ENCODE data around the gene SYNCRIP. TPM values are rescaled to one million over a fixed set of nuclear protein-coding genes. Genes with fewer than 3 reads are reported as not detected.

The SYNCRIP gene
- total RNA-seq, 1 donor: 59.4 TPM

DNA sequence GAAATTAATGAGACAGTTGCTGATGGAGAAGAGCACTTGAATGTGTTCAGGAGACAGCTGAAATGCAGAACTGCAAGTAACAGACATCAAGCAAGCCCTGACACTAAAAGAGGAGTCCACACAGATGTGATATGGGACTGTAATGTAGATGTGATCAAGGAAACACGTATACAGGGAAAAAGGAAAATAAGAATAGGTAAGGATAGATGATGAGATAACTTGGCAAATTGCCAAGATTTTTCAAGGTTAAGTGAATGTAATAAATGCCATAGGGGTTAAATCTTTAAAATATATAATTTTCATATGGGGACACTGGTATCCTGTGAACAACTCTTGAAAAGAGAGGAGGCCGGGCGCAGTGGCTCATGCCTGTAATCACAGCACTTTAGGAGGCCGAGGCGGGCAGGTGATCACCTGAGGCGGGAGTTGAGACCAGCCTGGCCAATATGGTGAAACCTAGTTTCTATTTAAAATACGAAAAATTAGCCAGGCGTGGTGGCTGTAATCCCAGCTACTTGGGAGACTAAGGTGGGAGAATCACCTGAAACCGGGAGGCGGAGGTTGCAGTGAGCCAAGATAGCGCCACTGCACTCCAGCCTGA lies 41.9 kb downstream of the SYNCRIP start:
- Histone ChIP-seq H3K4me2 (ENCODE audit: insufficient read depth, low read length) (no peak overlapping the region), H3K27me3 (ENCODE audit: insufficient read depth, low read length) (no peaks in the 10 kb centered on the region)
- DNase-seq (ENCODE audit: insufficient read length, low spot score, missing footprints): no peak

DNA sequence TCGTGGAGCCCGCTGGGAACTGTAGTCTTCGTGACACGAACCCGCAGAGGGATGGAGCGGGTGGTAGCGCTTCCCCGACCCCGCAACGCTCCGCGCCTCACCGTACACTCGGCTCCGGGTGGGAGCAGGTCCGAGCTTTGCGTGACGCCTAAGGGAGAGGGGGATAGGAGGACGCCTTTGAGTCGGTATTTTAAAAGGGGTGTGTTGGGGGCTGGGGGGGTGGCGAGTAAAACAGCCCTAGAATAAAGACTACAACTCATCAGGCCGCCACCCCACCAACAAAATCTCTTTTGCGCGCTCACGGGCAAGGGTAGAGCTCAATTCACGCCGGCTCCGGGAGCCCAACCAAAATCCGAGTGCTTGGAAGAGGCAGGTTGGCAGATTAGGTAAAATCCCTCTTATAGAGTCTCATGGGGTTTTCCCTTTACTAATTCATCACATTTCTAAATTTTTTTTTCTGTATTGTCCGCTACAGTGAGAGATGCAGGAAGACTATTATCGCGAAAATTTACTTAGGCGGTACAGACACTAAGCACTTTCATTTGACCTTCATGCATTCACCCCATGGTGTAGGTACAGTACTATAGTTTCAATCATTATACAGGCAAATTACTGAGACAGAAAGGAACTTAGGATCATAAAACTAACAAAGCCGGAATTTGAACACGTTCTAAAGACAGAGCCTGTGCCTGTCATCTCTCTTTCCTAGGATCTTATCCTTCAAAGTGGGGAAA lies 48.3 kb downstream of the SYNCRIP start:
- TF ChIP-seq, protein P1, sequence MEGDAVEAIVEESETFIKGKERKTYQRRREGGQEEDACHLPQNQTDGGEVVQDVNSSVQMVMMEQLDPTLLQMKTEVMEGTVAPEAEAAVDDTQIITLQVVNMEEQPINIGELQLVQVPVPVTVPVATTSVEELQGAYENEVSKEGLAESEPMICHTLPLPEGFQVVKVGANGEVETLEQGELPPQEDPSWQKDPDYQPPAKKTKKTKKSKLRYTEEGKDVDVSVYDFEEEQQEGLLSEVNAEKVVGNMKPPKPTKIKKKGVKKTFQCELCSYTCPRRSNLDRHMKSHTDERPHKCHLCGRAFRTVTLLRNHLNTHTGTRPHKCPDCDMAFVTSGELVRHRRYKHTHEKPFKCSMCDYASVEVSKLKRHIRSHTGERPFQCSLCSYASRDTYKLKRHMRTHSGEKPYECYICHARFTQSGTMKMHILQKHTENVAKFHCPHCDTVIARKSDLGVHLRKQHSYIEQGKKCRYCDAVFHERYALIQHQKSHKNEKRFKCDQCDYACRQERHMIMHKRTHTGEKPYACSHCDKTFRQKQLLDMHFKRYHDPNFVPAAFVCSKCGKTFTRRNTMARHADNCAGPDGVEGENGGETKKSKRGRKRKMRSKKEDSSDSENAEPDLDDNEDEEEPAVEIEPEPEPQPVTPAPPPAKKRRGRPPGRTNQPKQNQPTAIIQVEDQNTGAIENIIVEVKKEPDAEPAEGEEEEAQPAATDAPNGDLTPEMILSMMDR (IDR thresholded peaks at IDR 0.05; ENCODE audit: extremely low read depth, low read depth, low read length): no peak
- H3K4me3 ChIP-seq (ENCODE audit: insufficient read depth, low read length): peak overlapping the region; percentile 90
- DNase-seq (ENCODE audit: insufficient read length, low spot score, missing footprints): peak; percentile 83
- H4K20me1 ChIP-seq (ENCODE audit: insufficient read depth, low read length): peaks cover 8% of the 10 kb centered on the region
- peaks cover 35% of the 10 kb centered on the region for H3K79me2 ChIP-seq (ENCODE audit: insufficient read depth, low read length)
- H3K9me3 ChIP-seq (ENCODE audit: low read depth, low read length): no peaks in the 10 kb centered on the region
- H2AFZ ChIP-seq (ENCODE audit: low read length): peak overlapping the region; percentile 87
- no peaks in the 10 kb centered on the region for H3K36me3 ChIP-seq (ENCODE audit: insufficient read depth, low read length)
- H3K27ac ChIP-seq (ENCODE audit: low read depth, low read length): peak overlapping the region; percentile 86
- H3K27me3 ChIP-seq (ENCODE audit: insufficient read depth, low read length): no peaks in the 10 kb centered on the region
- H3K4me2 ChIP-seq (ENCODE audit: insufficient read depth, low read length): peak overlapping the region; percentile 85
- peaks cover 10% of the 10 kb centered on the region for H3K4me1 ChIP-seq (ENCODE audit: insufficient read depth, low read length)

More for the DNA sequence above, 41.9 kb downstream of the SYNCRIP start:
- Histone ChIP-seq H3K4me1 (ENCODE audit: insufficient read depth, low read length) (no peaks in the 10 kb centered on the region), H2AFZ (ENCODE audit: low read length) (no peak overlapping the region), H4K20me1 (ENCODE audit: insufficient read depth, low read length) (peaks cover 1% of the 10 kb centered on the region), H3K79me2 (ENCODE audit: insufficient read depth, low read length) (no peaks in the 10 kb centered on the region), H3K27ac (ENCODE audit: low read depth, low read length) (no peak overlapping the region), H3K9me3 (ENCODE audit: low read depth, low read length) (no peaks in the 10 kb centered on the region), H3K36me3 (ENCODE audit: insufficient read depth, low read length) (no peaks in the 10 kb centered on the region), H3K4me3 (ENCODE audit: insufficient read depth, low read length) (no peak overlapping the region)
- TF ChIP-seq, protein P1 (IDR thresholded peaks at IDR 0.05; ENCODE audit: extremely low read depth, low read depth, low read length): no peak

DNA sequence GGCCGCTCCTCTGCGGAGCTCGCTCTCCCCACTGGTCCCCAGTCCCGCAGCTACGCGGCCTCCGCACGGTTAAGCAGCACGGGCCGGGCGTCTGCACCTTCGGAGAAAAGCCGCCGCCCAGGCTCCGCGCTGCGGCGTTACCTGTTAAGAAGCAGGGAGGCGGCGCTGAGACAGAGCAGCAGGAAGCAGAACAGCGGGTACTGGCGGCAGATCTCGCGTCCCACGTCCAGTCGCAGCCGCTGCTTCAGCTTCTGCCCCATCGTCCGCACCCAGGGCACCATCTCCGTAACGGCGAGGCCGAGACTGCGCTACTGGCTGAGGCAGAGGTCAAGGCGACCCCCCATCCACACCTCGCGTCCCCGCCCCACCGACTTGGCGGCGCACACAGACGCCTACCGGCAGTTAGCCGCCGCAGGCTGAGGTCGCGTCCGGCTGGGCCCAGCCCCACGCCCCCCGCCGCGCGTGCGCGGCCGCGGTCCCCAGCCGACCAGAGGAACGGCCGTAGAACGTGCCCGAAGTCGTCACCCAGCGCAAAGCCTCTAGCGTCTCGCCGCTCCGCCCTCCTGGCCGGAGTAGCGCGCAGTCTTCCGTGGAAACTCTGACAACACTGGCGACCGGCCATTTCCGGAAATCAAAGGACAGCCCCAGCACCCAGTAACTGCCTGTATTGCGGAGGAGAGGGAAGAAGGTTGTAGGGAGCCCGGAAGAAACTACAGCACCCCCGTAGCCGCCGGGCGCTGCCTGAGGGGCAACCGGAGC lies 49.1 kb downstream of the SYNCRIP start, which contains the start of gene SNX14:
SNX14 (minus strand) TSS at position 421 of the 759 bp plus-strand sequence; CDS start at position 281, 140 bp downstream.
- peak within 1 kb of the TSS; percentile 85 for H3K4me2 ChIP-seq (ENCODE audit: insufficient read depth, low read length)
- peak within 1 kb of the TSS; percentile 90 for H3K4me3 ChIP-seq (ENCODE audit: insufficient read depth, low read length)
- no peaks in the 10 kb centered on the region for H3K9me3 ChIP-seq (ENCODE audit: low read depth, low read length)
- H4K20me1 ChIP-seq (ENCODE audit: insufficient read depth, low read length): peaks cover 11% of the 10 kb centered on the region
- peak within 1 kb of the TSS; percentile 86 for H3K27ac ChIP-seq (ENCODE audit: low read depth, low read length)
- TF ChIP-seq, protein P1 (IDR thresholded peaks at IDR 0.05; ENCODE audit: extremely low read depth, low read depth, low read length): no peak
- H3K27me3 ChIP-seq (ENCODE audit: insufficient read depth, low read length): no peaks in the 10 kb centered on the region
- peaks cover 43% of the 10 kb centered on the region for H3K79me2 ChIP-seq (ENCODE audit: insufficient read depth, low read length)
- DNase-seq (ENCODE audit: insufficient read length, low spot score, missing footprints): peak; percentile 96
- peaks cover 10% of the 10 kb centered on the region for H3K4me1 ChIP-seq (ENCODE audit: insufficient read depth, low read length)
- H3K36me3 ChIP-seq (ENCODE audit: insufficient read depth, low read length): no peaks in the 10 kb centered on the region
- H2AFZ ChIP-seq (ENCODE audit: low read length): peak within 1 kb of the TSS; percentile 94

Measured in osteoblast (primary cell).